Activated naive CD4-positive, alpha-beta T cell treated with anti-CD3 and anti-CD28 coated beads, Interleukin-2, amount 10 ng/mL, durations not matched to agents 5 hours and 36 hours (primary cell): ENCODE data around the gene GCHFR. TPM values are rescaled to one million over a fixed set of nuclear protein-coding genes. Genes with fewer than 3 reads are reported as not detected.

ENCODE experiments used
- total RNA-seq, 2 experiments: library from RNA; stranded (reverse); gene quantifications; one replicate each; pipeline ENCODE4 v1.2.3, GENCODE V29; 2021

The GCHFR gene
- total RNA-seq, result 10 to 100 TPM; 47.0 to 47.9 TPM

GRCh38 chr15:40763801-40764628 lies at the start of gene GCHFR:
Gene GCHFR (plus strand): TSS chr15:40764068. CDS start chr15:40764181, 113 bp downstream.

GRCh38 chr15:40754883-40755811 lies 8.7 kb upstream of the GCHFR start, which contains the start of gene RMDN3:
Gene RMDN3 (minus strand): TSS chr15:40755254. CDS start chr15:40754783, 471 bp downstream.

GRCh38 chr15:40769274-40770146 lies 5.6 kb downstream of the GCHFR start, which contains the start of gene C15orf62:
Gene C15orf62 (plus strand): TSS chr15:40769980. CDS start chr15:40770496, 516 bp downstream.

GRCh38 chr15:40807028-40807887 lies 43.4 kb downstream of the GCHFR start, which contains the start of the genes DNAJC17 and ZFYVE19:
Gene DNAJC17 (minus strand): TSS chr15:40807473. CDS start chr15:40807446, 27 bp downstream.
Gene ZFYVE19 (plus strand): TSS chr15:40807089. CDS start chr15:40807590, 501 bp downstream.

Other genes starting within 250 kb of the GCHFR start
- 10 to 100 TPM; 24.8 to 30.9 TPM for gene CCDC32, start 199.0 kb upstream of the GCHFR start, total RNA-seq
- 10 to 100 TPM; 10.3 to 13.2 TPM for gene RPUSD2, start 194.8 kb upstream of the GCHFR start, total RNA-seq
- 10 to 100 TPM; 40.6 to 44.1 TPM for gene KNL1, start 169.8 kb upstream of the GCHFR start, total RNA-seq
- gene RAD51, start 68.9 kb upstream of the GCHFR start, total RNA-seq, result 10 to 100 TPM; 44.5 to 48.6 TPM
- 10 to 100 TPM; 28.4 to 30.3 TPM for gene RMDN3, start 8.8 kb upstream of the GCHFR start, total RNA-seq
- 1 to 10 TPM; 1.5 to 1.8 TPM for gene C15orf62, start 5.9 kb downstream of the GCHFR start, total RNA-seq
- gene ZFYVE19, start 43.0 kb downstream of the GCHFR start, total RNA-seq, result 10 to 100 TPM; 27.2 to 27.9 TPM
- gene DNAJC17, start 43.4 kb downstream of the GCHFR start, total RNA-seq, result 10 to 100 TPM; 43.8 to 44.3 TPM
- gene PPP1R14D, start 64.6 kb downstream of the GCHFR start, total RNA-seq, result not detected
- 1 to 10 TPM; 4.3 to 6.8 TPM for gene SPINT1, start 80.0 kb downstream of the GCHFR start, total RNA-seq
- not detected for gene RHOV, start 110.2 kb downstream of the GCHFR start, total RNA-seq
- 10 to 100 TPM; 15.1 to 15.4 TPM for gene VPS18, start 130.4 kb downstream of the GCHFR start, total RNA-seq
- not detected for gene DLL4, start 165.3 kb downstream of the GCHFR start, total RNA-seq
- gene CHAC1, start 189.4 kb downstream of the GCHFR start, total RNA-seq, result 1 to 10 TPM; 5.9 to 7.3 TPM